SK-N-SH (cell line): ENCODE measurements around the gene POLR1A.

ENCODE experiments used
- EP300 ChIP-seq, 2 experiments: IDR thresholded peaks; 2 replicates each; pipeline versions ENCODE4 v1.4.0 to v1.6.1; 2012; ENCODE audit warnings: borderline replicate concordance in 1 of 2, low read depth in 1 of 2, low read length in 1 of 2
- MXI1 ChIP-seq: IDR thresholded peaks from 2 replicates; pipeline ENCODE4 v1.6.1; 2012; ENCODE audit warnings: mild to moderate bottlenecking, low read depth, low read length, improper control_type of control experiment
- TF ChIP-seq, protein P1 (sequence below): IDR thresholded peaks from 2 replicates; pipeline ENCODE4 v1.6.1; 2012; ENCODE audit warnings: mild to moderate bottlenecking, low read depth, low read length, moderate library complexity

DNA sequence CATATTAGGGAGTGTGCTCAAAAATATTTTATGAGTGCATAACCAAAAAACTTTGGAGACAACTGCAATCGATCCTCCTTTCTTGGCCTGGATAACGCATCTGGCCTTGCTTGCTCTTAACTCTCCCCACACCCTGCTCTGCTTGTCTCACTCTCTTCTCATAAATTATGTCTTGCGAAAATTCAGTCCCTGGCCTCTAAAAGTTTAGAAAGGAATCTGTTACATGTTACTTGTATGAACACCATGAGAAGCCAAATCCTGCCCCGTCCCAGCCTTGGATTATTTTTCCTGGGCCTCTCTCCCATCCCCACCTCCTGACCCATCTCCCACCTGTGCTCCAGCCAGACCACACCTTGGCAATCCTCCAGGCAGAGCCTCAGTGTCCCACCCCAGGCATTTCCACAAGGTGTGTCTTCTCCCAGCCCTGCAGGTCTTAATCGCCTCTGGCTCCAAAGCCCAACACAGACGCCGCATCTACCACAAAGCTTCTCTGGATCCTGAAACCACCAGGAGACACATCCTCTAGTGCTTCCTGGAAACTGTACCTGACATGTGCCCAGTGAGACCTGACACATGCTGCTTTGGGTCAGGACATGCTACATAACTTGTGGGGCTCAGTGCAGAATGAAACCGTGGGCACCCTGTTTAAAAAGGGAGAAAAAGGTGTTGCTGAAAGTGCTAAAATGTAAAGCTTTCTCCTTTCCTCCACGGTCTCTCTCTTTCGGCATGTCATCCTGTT lies 117.3 kb downstream of the POLR1A start:
- TF ChIP-seq MXI1 (no peak), EP300 (IDR thresholded peaks at IDR 0.05; ENCODE audit: borderline replicate concordance in 1 of 2, low read depth in 1 of 2, low read length in 1 of 2) (no peak)
- TF ChIP-seq, protein P1, sequence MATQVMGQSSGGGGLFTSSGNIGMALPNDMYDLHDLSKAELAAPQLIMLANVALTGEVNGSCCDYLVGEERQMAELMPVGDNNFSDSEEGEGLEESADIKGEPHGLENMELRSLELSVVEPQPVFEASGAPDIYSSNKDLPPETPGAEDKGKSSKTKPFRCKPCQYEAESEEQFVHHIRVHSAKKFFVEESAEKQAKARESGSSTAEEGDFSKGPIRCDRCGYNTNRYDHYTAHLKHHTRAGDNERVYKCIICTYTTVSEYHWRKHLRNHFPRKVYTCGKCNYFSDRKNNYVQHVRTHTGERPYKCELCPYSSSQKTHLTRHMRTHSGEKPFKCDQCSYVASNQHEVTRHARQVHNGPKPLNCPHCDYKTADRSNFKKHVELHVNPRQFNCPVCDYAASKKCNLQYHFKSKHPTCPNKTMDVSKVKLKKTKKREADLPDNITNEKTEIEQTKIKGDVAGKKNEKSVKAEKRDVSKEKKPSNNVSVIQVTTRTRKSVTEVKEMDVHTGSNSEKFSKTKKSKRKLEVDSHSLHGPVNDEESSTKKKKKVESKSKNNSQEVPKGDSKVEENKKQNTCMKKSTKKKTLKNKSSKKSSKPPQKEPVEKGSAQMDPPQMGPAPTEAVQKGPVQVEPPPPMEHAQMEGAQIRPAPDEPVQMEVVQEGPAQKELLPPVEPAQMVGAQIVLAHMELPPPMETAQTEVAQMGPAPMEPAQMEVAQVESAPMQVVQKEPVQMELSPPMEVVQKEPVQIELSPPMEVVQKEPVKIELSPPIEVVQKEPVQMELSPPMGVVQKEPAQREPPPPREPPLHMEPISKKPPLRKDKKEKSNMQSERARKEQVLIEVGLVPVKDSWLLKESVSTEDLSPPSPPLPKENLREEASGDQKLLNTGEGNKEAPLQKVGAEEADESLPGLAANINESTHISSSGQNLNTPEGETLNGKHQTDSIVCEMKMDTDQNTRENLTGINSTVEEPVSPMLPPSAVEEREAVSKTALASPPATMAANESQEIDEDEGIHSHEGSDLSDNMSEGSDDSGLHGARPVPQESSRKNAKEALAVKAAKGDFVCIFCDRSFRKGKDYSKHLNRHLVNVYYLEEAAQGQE = no peak
